H1 (cell line): ENCODE measurements around the gene ZDHHC17. TPM values are rescaled to one million over a fixed set of nuclear protein-coding genes. Genes with fewer than 3 reads are reported as not detected.

Experiments used
- CTCF ChIA-PET: fragments of 300-600 bp; sonication (Branson Sonifier 250); formaldehyde crosslinking; loops from one replicate; lab custom pipeline; 2021; ENCODE audit not compliant: partially characterized antibody; lab: Charles Lee
- POLR2A ChIA-PET: fragments of 300-600 bp; sonication (Branson Sonifier 250); formaldehyde crosslinking; loops from one replicate; lab custom pipeline; 2021; ENCODE audit warnings: inconsistent platforms; ENCODE audit not compliant: partially characterized antibody; lab: Charles Lee
- DNase-seq, 2 experiments: peaks; one replicate each; pipeline versions ENCODE4 v3.0.0 to v3.0.0-alpha.2; 2010 to 2022; ENCODE audit warnings: low spot score in 2 of 2, low read depth in 1 of 2, mixed read lengths in 1 of 2
- FAIRE-seq: peaks from 2 replicates; lab custom pipeline; 2011; peaks lifted over from hg19 to GRCh38; lab: Jason Lieb, UNC
- H2AFZ ChIP-seq: 2 replicates; pipeline ENCODE4 v1.8.1; 2012; ENCODE audit warnings: low read length, inconsistent platforms
- H2AK5ac ChIP-seq: 2 replicates; pipeline ENCODE4 v1.6.1; 2013; ENCODE audit warnings: low read depth, low read length
- H2BK120ac ChIP-seq: replicated peaks from 2 replicates; pipeline ENCODE3; 2013; ENCODE audit warnings: low read depth, low read length, inconsistent platforms
- H2BK12ac ChIP-seq: 2 replicates; pipeline ENCODE4 v1.6.1; 2013; ENCODE audit warnings: low read depth, low read length
- H2BK15ac ChIP-seq: 2 replicates; pipeline ENCODE4 v1.6.1; 2013; ENCODE audit warnings: low read length
- H2BK20ac ChIP-seq: 2 replicates; pipeline ENCODE4 v1.6.1; 2013; ENCODE audit warnings: low read length
- H2BK5ac ChIP-seq: 2 replicates; pipeline ENCODE4 v1.6.1; 2013; ENCODE audit warnings: low read depth, low read length
- H3K14ac ChIP-seq: 2 replicates; pipeline ENCODE4 v1.6.1; 2013; ENCODE audit warnings: inconsistent platforms; ENCODE audit not compliant: insufficient read length
- H3K18ac ChIP-seq: 2 replicates; pipeline ENCODE4 v1.6.1; 2013; ENCODE audit warnings: low read length; ENCODE audit errors: extremely low read depth
- H3K23ac ChIP-seq: 2 replicates; pipeline ENCODE4 v1.6.1; 2013; ENCODE audit warnings: inconsistent platforms; ENCODE audit not compliant: insufficient read length
- H3K23me2 ChIP-seq: 2 replicates; pipeline ENCODE4 v1.6.1; 2013; ENCODE audit warnings: low read depth, low read length
- H3K27ac ChIP-seq: 2 replicates; pipeline ENCODE4 v1.6.1; 2011; ENCODE audit warnings: low read depth, low read length, inconsistent platforms
- H3K27me3 ChIP-seq, 4 experiments: replicated peaks in 1 of 4; 1 replicate in 1 of 4; 2 replicates in 3 of 4; pipeline versions ENCODE4 v1.6.1 to v1.8.1; 2011 to 2013; ENCODE audit warnings: low read length in 3 of 4, mild to moderate bottlenecking in 3 of 4, inconsistent platforms in 2 of 4, mixed read lengths in 2 of 4, moderate library complexity in 1 of 4; ENCODE audit not compliant: control insufficient read depth in 3 of 4, insufficient read depth in 3 of 4; ENCODE audit errors: extremely low read depth in 1 of 4
- H3K36me3 ChIP-seq, 4 experiments: 2 replicates each; pipeline versions ENCODE4 v1.6.1 to v1.8.1; 2011 to 2013; ENCODE audit warnings: mild to moderate bottlenecking in 4 of 4, low read length in 3 of 4, moderate library complexity in 2 of 4, control low read depth in 1 of 4, inconsistent platforms in 1 of 4; ENCODE audit not compliant: insufficient read depth in 4 of 4, control insufficient read depth in 2 of 4
- H3K4ac ChIP-seq: replicated peaks from 2 replicates; pipeline ENCODE3; 2013; ENCODE audit warnings: low read length, low read depth, mixed read lengths, inconsistent platforms; ENCODE audit not compliant: insufficient read length
- H3K4me1 ChIP-seq, 4 experiments: replicated peaks in 1 of 4; 1 replicate in 1 of 4; 2 replicates in 3 of 4; pipeline versions ENCODE4 v1.6.1 to v1.8.1; 2011 to 2013; ENCODE audit warnings: low read length in 3 of 4, inconsistent platforms in 2 of 4, mixed read lengths in 1 of 4; ENCODE audit not compliant: insufficient read depth in 4 of 4, control insufficient read depth in 3 of 4
- H3K4me2 ChIP-seq, 2 experiments: 2 replicates each; pipeline versions ENCODE4 v1.6.1 to v1.8.1; 2011 to 2013; ENCODE audit warnings: low read depth in 2 of 2, low read length in 2 of 2, control low read depth in 1 of 2, inconsistent platforms in 1 of 2, mild to moderate bottlenecking in 1 of 2; ENCODE audit not compliant: insufficient read depth in 1 of 2
- H3K4me3 ChIP-seq, 4 experiments: fragments of 200-600, 300-600 bp in 1 of 4; sonication (generic), shearing (Covaris generic), sonication (Bioruptor Twin) in 1 of 4; 2 replicates each; pipeline versions ENCODE4 v1.5.1 to v1.8.1; 2011 to 2016; ENCODE audit warnings: low read length in 4 of 4, low read depth in 3 of 4, control low read depth in 2 of 4, inconsistent platforms in 2 of 4, mild to moderate bottlenecking in 2 of 4, mixed read lengths in 1 of 4, moderate library complexity in 1 of 4; ENCODE audit not compliant: insufficient read depth in 2 of 4; ENCODE audit errors: extremely low read depth in 1 of 4
- H3K56ac ChIP-seq: replicated peaks from 2 replicates; pipeline ENCODE3; 2013; ENCODE audit warnings: low read depth, mild to moderate bottlenecking, mixed read lengths, low read length, inconsistent platforms; ENCODE audit not compliant: insufficient read length
- H3K79me1 ChIP-seq: 2 replicates; pipeline ENCODE4 v1.6.1; 2013; ENCODE audit warnings: low read depth, low read length, control low read depth
- H3K79me2 ChIP-seq, 2 experiments: 2 replicates each; pipeline versions ENCODE4 v1.6.1 to v1.8.1; 2012 to 2013; ENCODE audit warnings: low read length in 2 of 2, mild to moderate bottlenecking in 2 of 2, inconsistent platforms in 1 of 2; ENCODE audit not compliant: insufficient read depth in 2 of 2, control insufficient read depth in 1 of 2
- H3K9ac ChIP-seq, 4 experiments: replicated peaks in 1 of 4; 1 replicate in 1 of 4; 2 replicates in 3 of 4; pipeline versions ENCODE4 v1.6.1 to v1.8.1; 2011 to 2013; ENCODE audit warnings: low read depth in 3 of 4, low read length in 3 of 4, control low read depth in 2 of 4, mild to moderate bottlenecking in 2 of 4, moderate library complexity in 2 of 4, inconsistent platforms in 1 of 4; ENCODE audit errors: extremely low read depth in 1 of 4
- H3K9me3 ChIP-seq, 2 experiments: 2 replicates each; pipeline versions ENCODE4 v1.6.1 to v1.8.1; 2012 to 2013; ENCODE audit warnings: mild to moderate bottlenecking in 2 of 2, moderate library complexity in 2 of 2, control low read depth in 1 of 2, inconsistent platforms in 1 of 2, low read depth in 1 of 2, low read length in 1 of 2, mixed read lengths in 1 of 2; ENCODE audit not compliant: insufficient read depth in 2 of 2
- H4K20me1 ChIP-seq, 2 experiments: replicated peaks in 1 of 2; 2 replicates each; pipeline versions ENCODE3 to v1.8.1; 2011 to 2013; ENCODE audit warnings: inconsistent platforms in 2 of 2, low read length in 2 of 2, mild to moderate bottlenecking in 1 of 2; ENCODE audit not compliant: insufficient read depth in 2 of 2, control insufficient read depth in 1 of 2
- H4K5ac ChIP-seq: 2 replicates; pipeline ENCODE4 v1.6.1; 2013; ENCODE audit warnings: low read length, low read depth, mixed read lengths, inconsistent platforms; ENCODE audit not compliant: insufficient read length
- H4K8ac ChIP-seq: 2 replicates; pipeline ENCODE4 v1.8.0; 2013; ENCODE audit warnings: mild to moderate bottlenecking, moderate library complexity, low read length, inconsistent platforms; ENCODE audit not compliant: insufficient read depth; ENCODE audit errors: extremely low read depth
- H4K91ac ChIP-seq: replicated peaks from 2 replicates; pipeline ENCODE3; 2013; ENCODE audit warnings: low read length, mixed read lengths, inconsistent platforms; ENCODE audit not compliant: insufficient read length
- ASH2L ChIP-seq: fragments of 200-600, 300-600 bp; sonication (generic); IDR thresholded peaks from one replicate; pipeline ENCODE4 v1.7.1; 2017; ENCODE audit warnings: low read length
- ATF3 ChIP-seq: IDR thresholded peaks from 2 replicates; pipeline ENCODE4 v1.6.1; 2011; ENCODE audit warnings: low read depth, mild to moderate bottlenecking, low read length; ENCODE audit not compliant: insufficient read depth
- BACH1 ChIP-seq: IDR thresholded peaks from 2 replicates; pipeline ENCODE4 v1.6.1; 2012; ENCODE audit warnings: low read length, improper control_type of control experiment
- CBX5 ChIP-seq: fragments of 300-800, 300-1000 bp; sonication (generic); IDR thresholded peaks from 2 replicates; pipeline ENCODE4 v1.7.1; 2016; ENCODE audit warnings: antibody characterized with exemption, low read length, low read depth
- FOSL1 ChIP-seq: IDR thresholded peaks from 2 replicates; pipeline ENCODE4 v1.6.1; 2011; ENCODE audit warnings: mild to moderate bottlenecking, low read depth, low read length, moderate library complexity; ENCODE audit not compliant: insufficient read depth
- NANOG ChIP-seq: IDR thresholded peaks from 2 replicates; pipeline ENCODE4 v1.6.1; 2011; ENCODE audit warnings: low read length, low read depth, mild to moderate bottlenecking, inconsistent platforms; ENCODE audit not compliant: insufficient read depth, poor library complexity, severe bottlenecking
- NRF1 ChIP-seq: IDR thresholded peaks from 2 replicates; pipeline ENCODE4 v1.6.1; 2011; ENCODE audit warnings: mild to moderate bottlenecking, low read depth, low read length, improper control_type of control experiment
- RFX5 ChIP-seq: IDR thresholded peaks from 2 replicates; pipeline ENCODE4 v1.6.1; 2011; ENCODE audit warnings: low read depth, low read length, improper control_type of control experiment, borderline replicate concordance
- SP4 ChIP-seq: IDR thresholded peaks from 2 replicates; pipeline ENCODE4 v1.6.1; 2012; ENCODE audit warnings: low read length, inconsistent platforms
- SUZ12 ChIP-seq: fragments of 200-600 bp; sonication (generic); IDR thresholded peaks from 2 replicates; pipeline ENCODE4 v1.6.1; 2012; ENCODE audit warnings: mild to moderate bottlenecking, inconsistent platforms, low read length, moderate library complexity, mixed read lengths
- TAF7 ChIP-seq: optimal IDR thresholded peaks from 2 replicates; pipeline ENCODE3; 2011; ENCODE audit warnings: low read depth, mild to moderate bottlenecking, inconsistent platforms, low read length, moderate library complexity, borderline replicate concordance
- TBP ChIP-seq: IDR thresholded peaks from 2 replicates; pipeline ENCODE4 v1.6.1; 2011; ENCODE audit warnings: low read depth, low read length, improper control_type of control experiment
- TEAD4 ChIP-seq: IDR thresholded peaks from 2 replicates; pipeline ENCODE4 v1.6.1; 2012; ENCODE audit warnings: low read depth, low read length, inconsistent platforms, mixed read lengths
- WGBS, 2 experiments: shearing (Covaris generic) in 1 of 2; methylation state at CpG; one replicate each; pipeline versions ENCODE4 v1.1.6 to v1.1.7; 2013 to 2015; ENCODE audit warnings: low lambda C conversion rate in 2 of 2, mixed read lengths in 2 of 2, inconsistent platforms in 1 of 2, low coverage in 1 of 2, missing lambda C conversion rate in 1 of 2; ENCODE audit not compliant: insufficient replicate concordance in 2 of 2, insufficient coverage in 1 of 2, insufficient read length in 1 of 2; ENCODE audit errors: extremely low coverage in 1 of 2, missing lambda C conversion rate in 1 of 2; 5-methylcytosine and 5-hydroxymethylcytosine counted together
- polyA plus RNA-seq, 7 experiments: library from polyadenylated mRNA; depleted of rRNA in 3 of 7; stranded (reverse) in 5 of 7; unstranded in 2 of 7; fragments of >200 nt in 5 of 7; fragments of 200-250 nt in 2 of 7; gene quantifications; 1 replicate in 5 of 7; 2 replicates in 1 of 7; 4 replicates in 1 of 7; pipeline versions ENCODE4 v1.2.1 to v1.2.3, GENCODE V29; 2011 to 2013; ENCODE audit warnings: missing spikeins in 2 of 7, mixed read lengths in 2 of 7
- total RNA-seq: library from RNA; stranded (reverse); fragmentation: NEBNext Ultra II Directional; extraction: Animal tissue kit (Norgen Biotek cat#: 25700); gene quantifications from 2 replicates; pipeline ENCODE4 v1.2.1, GENCODE V29; 2021

Gene ZDHHC17
- total and polyA plus RNA-seq, 2 of the 8 experiments (the other 6 are each of a cell fraction or from before 2014, with no cell fraction given), result 27.6 to 28.9 TPM

- Histone ChIP-seq H3K23me2 (no peaks in the 10 kb centered on the region), H3K56ac (no peak overlapping the region), H3K27ac (no peak overlapping the region), H3K18ac (no peak overlapping the region), H3K9ac (no peak overlapping the region), H4K5ac (no peak overlapping the region), H3K27me3 (no peaks in the 10 kb centered on the region), H3K4me2 (no peak overlapping the region), H3K36me3 (no peaks in the 10 kb centered on the region), H3K79me1 (no peaks in the 10 kb centered on the region), H3K4me1 (no peaks in the 10 kb centered on the region), H3K4me3 (no peak overlapping the region), H4K91ac (no peak overlapping the region), H2BK15ac (no peak overlapping the region), H4K20me1 (no peaks in the 10 kb centered on the region), H3K4ac (no peak overlapping the region), H2BK20ac (no peak overlapping the region), H3K79me2 (no peaks in the 10 kb centered on the region), H2BK5ac (no peak overlapping the region), H2BK12ac (no peak overlapping the region), H2AK5ac (no peak overlapping the region), H3K9me3 (no peaks in the 10 kb centered on the region), H2AFZ (no peak overlapping the region; the same call in 1 of the 2 replicates), H4K8ac (no peak overlapping the region), H3K23ac (no peak overlapping the region), H3K14ac (no peak overlapping the region), H2BK120ac (no peak overlapping the region)
- DNase-seq, result no peak
- POLR2A ChIA-PET, result interaction anchor here (0.7 kb wide), 1 partner anchor 10 kb away, joined by 3 read pairs; no protein-coding TSS in a partner anchor
- no peak for FAIRE-seq
- WGBS, 2 experiments, result 95% methylated on average over 1 of the region's 1 CpG; no CpG with 5 or more reads in 1 of the 2 experiments
- CTCF ChIA-PET, result interaction anchor here (0.8 to 1.4 kb wide), 4 partner anchors 14 to 414 kb away, joined by 3 to 5 read pairs (median 3); no protein-coding TSS in a partner anchor
- TF ChIP-seq SP4 (no peak), TBP (no peak), NANOG (no peak), BACH1 (no peak), FOSL1 (no peak), RFX5 (no peak), ASH2L (no peak), ATF3 (no peak), NRF1 (no peak), TEAD4 (no peak), TAF7 (no peak), CBX5 (no peak), SUZ12 (no peak)
These were observed 134.5 kb downstream of the ZDHHC17 start for GRCh38 chr12:76898442-76898841.
